Hepatocyte (in vitro differentiated cells): ENCODE data around the gene VGLL3. TPM values are rescaled to one million over a fixed set of nuclear protein-coding genes. Genes with fewer than 3 reads are reported as not detected.

ENCODE experiments used
- DNase-seq: peaks from one replicate; pipeline ENCODE4 v3.0.0-alpha.2; 2016; ENCODE audit warnings: low spot score
- H2AFZ ChIP-seq: fragments of 200-600 bp; sonication (generic); 2 replicates; pipeline ENCODE4 v1.6.0; 2016; ENCODE audit warnings: antibody characterized with exemption, mild to moderate bottlenecking
- H3K27ac ChIP-seq: fragments of 200-600 bp; sonication (generic); 2 replicates; pipeline ENCODE4 v1.5.1; 2016; ENCODE audit warnings: mild to moderate bottlenecking
- H3K27me3 ChIP-seq: fragments of 200-600 bp; sonication (generic); 2 replicates; pipeline ENCODE4 v1.6.1; 2016
- H3K36me3 ChIP-seq: fragments of 200-600 bp; sonication (generic); replicated peaks from 2 replicates; pipeline ENCODE4 v1.5.1; 2016; ENCODE audit warnings: low read depth; ENCODE audit not compliant: insufficient read depth
- H3K4me1 ChIP-seq: fragments of 200-600 bp; sonication (generic); 2 replicates; pipeline ENCODE4 v1.5.1; 2016; ENCODE audit warnings: mild to moderate bottlenecking, moderate library complexity; ENCODE audit not compliant: insufficient read depth
- H3K4me2 ChIP-seq: fragments of 200-600 bp; sonication (generic); 2 replicates; pipeline ENCODE4 v1.6.0; 2016
- H3K4me3 ChIP-seq: fragments of 200-600 bp; sonication (generic); 2 replicates; pipeline ENCODE4 v1.5.1; 2016; ENCODE audit warnings: mild to moderate bottlenecking
- H3K79me2 ChIP-seq: fragments of 200-600 bp; sonication (generic); 2 replicates; pipeline ENCODE4 v1.6.0; 2017; ENCODE audit warnings: mild to moderate bottlenecking
- H3K9me2 ChIP-seq: fragments of 200-600 bp; sonication (generic); replicated peaks from 2 replicates; pipeline ENCODE4 v1.6.0; 2017; ENCODE audit warnings: mild to moderate bottlenecking; ENCODE audit not compliant: insufficient read depth
- H3K9me3 ChIP-seq: fragments of 200-600 bp; sonication (generic); 2 replicates; pipeline ENCODE4 v1.5.1; 2016; ENCODE audit warnings: low read depth, mild to moderate bottlenecking
- H4K20me1 ChIP-seq: fragments of 200-600 bp; sonication (generic); 2 replicates; pipeline ENCODE4 v1.6.0; 2016; ENCODE audit warnings: mild to moderate bottlenecking; ENCODE audit not compliant: insufficient read depth, poor library complexity, severe bottlenecking
- CTCF ChIP-seq: fragments of 200-600 bp; sonication (generic); IDR thresholded peaks from 2 replicates; pipeline ENCODE4 v1.5.1; 2016; ENCODE audit warnings: antibody characterized with exemption, mild to moderate bottlenecking; ENCODE audit not compliant: poor library complexity
- EZH2 ChIP-seq: fragments of 200-600 bp; sonication (generic); IDR thresholded peaks from 2 replicates; pipeline ENCODE4 v1.6.1; 2016; ENCODE audit warnings: antibody characterized with exemption, mild to moderate bottlenecking, borderline replicate concordance
- EZH2phosphoT487 ChIP-seq: fragments of 200-600 bp; sonication (generic); IDR thresholded peaks from one replicate; pipeline ENCODE4 v1.6.1; 2018; ENCODE audit warnings: antibody characterized with exemption, mild to moderate bottlenecking, low read depth, moderate library complexity; ENCODE audit not compliant: unreplicated experiment, severe bottlenecking
- WGBS: methylation state at CpG from one replicate; pipeline ENCODE4 v1.1.6; 2016; ENCODE audit warnings: low lambda C conversion rate; ENCODE audit errors: missing lambda C conversion rate; 5-methylcytosine and 5-hydroxymethylcytosine counted together
- polyA plus RNA-seq: library from polyadenylated mRNA; unstranded; fragments of >200 nt; fragmentation: Nextera tagmentation; extraction: Ambion mirVana; gene quantifications from 2 replicates; pipeline ENCODE4 v1.2.1, GENCODE V29; 2016
- total RNA-seq: library from RNA; depleted of rRNA; stranded (reverse); fragments of >200 nt; gene quantifications from 2 replicates; pipeline ENCODE4 v1.2.3, GENCODE V29; 2014

The VGLL3 gene
- total and polyA plus RNA-seq, 2 experiments from 2014 or later: 6.9 to 18.7 TPM

GRCh38 chr3:86950717-86951116 lies 40.2 kb downstream of the VGLL3 start:
- H3K79me2 ChIP-seq: no peaks in the 10 kb centered on the region
- no peaks in the 10 kb centered on the region for H4K20me1 ChIP-seq
- TF ChIP-seq EZH2 (no peak), EZH2phosphoT487 (no peak), CTCF (no peak)

GRCh38 chr3:86949850-86950249 lies 41.1 kb downstream of the VGLL3 start:
- Histone ChIP-seq H3K27me3 (no peaks in the 10 kb centered on the region), H3K9me2 (no peaks in the 10 kb centered on the region), H3K27ac (no peak overlapping the region), H3K4me1 (peaks cover 4% of the 10 kb centered on the region), H3K4me3 (no peak overlapping the region), H3K36me3 (no peaks in the 10 kb centered on the region), H3K4me2 (no peak overlapping the region), H2AFZ (no peak overlapping the region), H4K20me1 (no peaks in the 10 kb centered on the region), H3K9me3 (no peaks in the 10 kb centered on the region), H3K79me2 (no peaks in the 10 kb centered on the region)
- TF ChIP-seq CTCF: no peak
- TF ChIP-seq EZH2: no peak
- no peak for TF ChIP-seq EZH2phosphoT487
- DNase-seq: no peak

More at GRCh38 chr3:86950717-86951116, 40.2 kb downstream of the VGLL3 start:
- no peaks in the 10 kb centered on the region for H3K9me2 ChIP-seq
- H3K4me2 ChIP-seq: no peak overlapping the region
- H3K4me1 ChIP-seq: peaks cover 4% of the 10 kb centered on the region
- no peak overlapping the region for H2AFZ ChIP-seq
- 88% methylated on average over 3 of the region's 3 CpGs for whole genome bisulfite sequencing
- no peak for DNase-seq
- no peaks in the 10 kb centered on the region for H3K36me3 ChIP-seq
- H3K27me3 ChIP-seq: no peaks in the 10 kb centered on the region
- H3K27ac ChIP-seq: no peak overlapping the region
- H3K9me3 ChIP-seq: no peaks in the 10 kb centered on the region
- no peak overlapping the region for H3K4me3 ChIP-seq

- Histone ChIP-seq H3K27ac (no peak overlapping the region), H3K27me3 (no peaks in the 10 kb centered on the region), H3K4me2 (no peak overlapping the region), H3K79me2 (no peaks in the 10 kb centered on the region), H3K4me3 (no peak overlapping the region), H3K36me3 (no peaks in the 10 kb centered on the region), H2AFZ (no peak overlapping the region), H4K20me1 (no peaks in the 10 kb centered on the region), H3K4me1 (peaks cover under 1% of the 10 kb centered on the region), H3K9me2 (no peaks in the 10 kb centered on the region), H3K9me3 (no peaks in the 10 kb centered on the region)
- 88% methylated on average over 1 of the region's 1 CpG for WGBS
- TF ChIP-seq EZH2phosphoT487 (no peak), EZH2 (no peak), CTCF (no peak)
- DNase-seq: no peak
Observed at GRCh38 chr3:86948822-86949221, 42.1 kb downstream of the VGLL3 start.

- H3K4me1 ChIP-seq: no peaks in the 10 kb centered on the region
- H3K36me3 ChIP-seq: no peaks in the 10 kb centered on the region
- TF ChIP-seq EZH2phosphoT487 (no peak), EZH2 (no peak), CTCF (no peak)
- H3K9me2 ChIP-seq: no peaks in the 10 kb centered on the region
- H3K9me3 ChIP-seq: no peaks in the 10 kb centered on the region
- no peak overlapping the region for H2AFZ ChIP-seq
- H3K4me3 ChIP-seq: no peak overlapping the region
- H3K27me3 ChIP-seq: no peaks in the 10 kb centered on the region
- no peak overlapping the region for H3K27ac ChIP-seq
- 61% methylated on average over 3 of the region's 3 CpGs for WGBS
- H3K4me2 ChIP-seq: no peak overlapping the region
- no peaks in the 10 kb centered on the region for H3K79me2 ChIP-seq
- no peaks in the 10 kb centered on the region for H4K20me1 ChIP-seq
- no peak for DNase-seq
Observed at GRCh38 chr3:86942206-86942605, 48.7 kb downstream of the VGLL3 start.
